Esophagus muscularis mucosa (tissue), 4 donors: ENCODE results near the gene NFASC.

Experiments
- CTCF ChIP-seq, 3 experiments: fragments of 200-600 bp in 2 of 3; fragments of 450-650 bp in 1 of 3; sonication (generic) in 2 of 3; IDR thresholded peaks; one replicate each; pipeline ENCODE4 v1.5.1; 2017 to 2019; ENCODE audit warnings: antibody characterized with exemption in 3 of 3, mild to moderate bottlenecking in 2 of 3, moderate library complexity in 1 of 3
- EP300 ChIP-seq: sonication (generic); formaldehyde crosslinking; IDR thresholded peaks from one replicate; pipeline ENCODE4 v1.6.1; 2017; ENCODE audit warnings: antibody characterized with exemption
- POLR2A ChIP-seq: fragments of 450-650 bp; IDR thresholded peaks from one replicate; pipeline ENCODE4 v1.6.1; 2017; ENCODE audit warnings: antibody characterized with exemption, moderate library complexity, mild to moderate bottlenecking, low read depth
- POLR2AphosphoS5 ChIP-seq, 2 donors: sonication (generic); formaldehyde crosslinking; IDR thresholded peaks; one replicate each; pipeline ENCODE4 v1.6.1; 2017; ENCODE audit warnings: antibody characterized with exemption in 2 of 2

DNA sequence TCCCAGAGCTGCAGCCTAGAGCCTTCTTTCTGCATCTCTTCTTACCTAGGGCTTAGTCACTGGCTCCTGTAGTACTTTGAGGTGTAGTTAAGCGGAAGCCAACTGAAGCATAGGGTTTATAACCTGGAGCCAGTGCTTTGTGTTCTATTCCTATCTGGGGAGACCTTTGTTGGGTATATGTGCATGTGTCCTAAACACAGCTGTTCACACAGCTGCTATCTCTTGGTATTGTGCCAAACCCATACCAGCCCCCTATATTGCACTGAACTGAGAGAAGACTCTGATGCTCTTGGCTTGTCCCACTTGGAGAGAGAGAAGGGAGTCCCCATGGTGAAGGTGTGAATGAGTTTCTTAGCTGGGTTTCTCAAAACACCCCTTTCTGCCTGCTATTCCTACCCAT, 17.2 kb upstream of the NFASC start:
- TF ChIP-seq POLR2A (no peak), CTCF (IDR thresholded peaks at IDR 0.05) (no peak), POLR2AphosphoS5 (IDR thresholded peaks at IDR 0.05) (no peak), EP300 (no peak)
